GM10847 (cell line): ENCODE measurements around the gene ALG8.

Experiments used
- POLR2A ChIP-seq: IDR thresholded peaks from 2 replicates; pipeline ENCODE4 v1.6.1; 2011; ENCODE audit not compliant: insufficient read length; ENCODE audit errors: extremely low read depth

The ALG8 gene

DNA sequence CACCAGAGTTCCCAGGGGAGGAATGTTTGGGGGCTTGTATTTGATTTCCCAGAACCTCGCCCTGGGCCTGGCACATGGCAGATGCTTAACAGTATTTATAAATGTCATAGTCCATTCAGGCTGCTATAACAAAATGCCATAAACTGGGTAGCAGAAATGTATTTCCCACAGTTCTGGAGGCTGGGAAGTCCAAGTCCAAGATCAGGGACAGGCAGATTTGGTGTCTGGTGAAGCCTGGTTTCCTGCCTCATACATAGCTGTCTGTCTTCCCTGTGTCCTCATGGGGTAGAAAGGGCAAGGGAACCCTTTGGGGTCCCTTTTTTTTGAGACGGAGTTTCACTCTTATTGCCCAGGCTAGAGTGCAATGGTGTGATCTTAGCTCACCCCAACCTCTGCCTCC, 25.0 kb upstream of the ALG8 start:
- no peak for TF ChIP-seq POLR2A

DNA sequence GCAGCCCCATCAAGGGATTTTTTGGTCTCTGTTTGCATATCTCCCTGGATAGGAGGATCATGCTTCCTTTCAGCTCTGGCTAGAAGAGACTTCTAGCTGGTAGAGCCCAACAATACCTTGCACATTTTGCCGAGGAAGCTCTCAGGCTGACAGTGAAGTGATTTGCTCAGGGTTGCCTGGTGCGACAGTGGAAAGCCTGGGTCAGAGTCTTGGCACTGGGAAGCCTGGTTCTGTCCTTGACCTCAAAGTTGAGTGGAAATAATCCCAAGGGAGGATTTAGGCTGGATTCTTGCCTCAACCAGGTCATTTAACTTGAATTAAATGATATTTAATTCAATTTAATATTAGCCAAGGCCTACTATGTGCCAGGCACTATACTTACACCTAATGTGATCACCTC, 24.4 kb upstream of the ALG8 start:
- TF ChIP-seq POLR2A = no peak

GRCh38 chr11:78161962-78162371, 22.5 kb upstream of the ALG8 start:
- TF ChIP-seq POLR2A = no peak

DNA sequence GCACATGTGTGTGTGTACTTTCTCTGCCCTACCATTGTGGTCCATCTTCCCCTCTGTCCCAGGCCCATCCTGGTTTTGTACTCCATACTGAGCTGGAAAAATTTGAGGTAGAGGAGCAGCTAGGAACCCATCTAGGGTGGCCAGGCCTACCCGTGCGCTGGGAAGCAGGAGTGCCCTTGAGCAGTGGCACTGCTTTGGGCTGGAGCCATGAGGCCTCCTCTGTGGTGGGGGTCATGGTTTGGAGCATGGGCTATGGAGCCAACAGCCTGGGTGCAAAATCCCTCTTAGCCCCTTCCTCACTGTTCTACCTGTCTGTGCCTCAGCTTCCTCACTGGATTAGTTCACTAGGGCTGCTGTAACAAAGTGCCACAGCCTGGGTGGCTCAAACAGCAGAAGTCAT, 21.9 kb upstream of the ALG8 start:
- TF ChIP-seq POLR2A = no peak

- no peak for TF ChIP-seq POLR2A
Measured at GRCh38 chr11:78160557-78160956, 21.1 kb upstream of the ALG8 start.

- no peak for TF ChIP-seq POLR2A
Measured at GRCh38 chr11:78158987-78159652, 19.7 kb upstream of the ALG8 start.

DNA sequence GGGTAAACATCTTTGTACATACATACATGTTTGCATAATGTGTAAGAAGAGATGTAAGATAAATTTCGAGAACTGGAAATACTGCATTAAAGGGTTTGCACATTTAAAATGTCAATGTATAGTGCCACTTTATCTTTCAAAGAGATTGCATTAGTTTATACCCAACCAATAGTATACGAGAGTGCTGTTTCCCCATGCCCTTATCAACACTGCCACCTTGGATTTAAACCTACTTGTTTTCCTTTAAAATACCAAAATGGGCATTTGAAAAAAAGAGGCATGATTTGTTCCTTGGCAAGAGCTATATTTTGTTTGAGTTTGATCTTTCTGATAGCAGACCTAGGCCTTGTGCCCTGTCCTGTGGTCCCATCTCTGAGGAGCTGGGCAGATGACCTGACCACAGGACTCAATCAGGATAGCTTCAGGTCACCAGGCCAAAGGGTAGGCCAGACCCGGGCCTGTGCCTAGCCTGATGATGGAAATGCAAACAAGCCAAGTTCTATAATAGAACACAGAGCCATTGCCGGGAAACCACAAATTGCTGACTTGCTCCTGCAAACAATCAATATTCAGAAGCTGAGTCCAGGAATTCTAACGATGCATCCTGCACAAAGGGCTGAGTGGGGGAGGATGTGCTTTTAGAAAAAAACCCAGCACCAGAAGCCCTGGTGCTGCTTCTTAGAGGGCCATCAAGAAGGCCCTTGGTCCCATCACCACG, 16.9 kb upstream of the ALG8 start:
- TF ChIP-seq POLR2A = no peak

GRCh38 chr11:78151804-78152203, 12.4 kb upstream of the ALG8 start:
- no peak for TF ChIP-seq POLR2A

DNA sequence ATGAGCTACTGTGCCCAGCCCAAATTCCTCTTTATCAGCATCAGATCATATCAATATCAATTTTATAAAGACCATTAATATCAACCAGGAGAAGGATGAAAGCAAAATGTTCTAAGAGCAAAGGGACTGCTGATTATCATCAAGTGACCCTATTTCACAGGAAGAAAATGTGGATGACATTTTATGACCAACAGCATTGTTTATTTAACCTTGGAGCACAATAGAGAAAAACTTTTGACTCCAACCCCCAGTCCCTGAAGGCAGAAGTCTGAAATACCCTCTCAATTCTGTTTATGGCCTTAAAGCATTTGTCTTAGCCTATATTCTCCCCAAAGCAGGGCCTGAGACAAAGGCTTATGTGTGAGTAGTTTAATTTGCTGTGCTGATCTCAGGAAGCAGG, 11.3 kb upstream of the ALG8 start:
- no peak for TF ChIP-seq POLR2A

- TF ChIP-seq POLR2A = no peak
Measured at GRCh38 chr11:78150346-78150745, 10.9 kb upstream of the ALG8 start.

GRCh38 chr11:78149646-78150045, 10.2 kb upstream of the ALG8 start:
- no peak for TF ChIP-seq POLR2A

DNA sequence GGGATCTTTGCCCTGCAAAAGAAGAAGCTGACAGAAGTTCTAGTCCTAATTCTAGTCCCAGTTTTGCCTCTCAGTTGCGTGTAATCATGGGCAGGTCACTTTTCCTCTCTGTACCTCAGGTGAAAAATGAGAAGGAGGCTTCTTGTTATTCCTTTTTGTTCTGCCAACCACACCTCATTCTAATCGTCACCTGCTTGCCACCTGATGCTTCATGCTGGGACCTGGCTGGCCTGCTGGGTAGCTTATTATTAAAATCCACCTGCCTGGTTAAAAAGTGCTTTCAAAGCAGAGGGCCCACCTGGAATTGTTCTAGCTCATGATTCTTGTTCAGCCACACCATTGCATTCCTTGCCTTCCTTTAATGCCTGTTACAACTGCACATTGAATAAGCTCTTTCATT, 8.4 kb upstream of the ALG8 start:
- TF ChIP-seq POLR2A = no peak

GRCh38 chr11:78145511-78146025, 6.1 kb upstream of the ALG8 start:
- TF ChIP-seq POLR2A = no peak

DNA sequence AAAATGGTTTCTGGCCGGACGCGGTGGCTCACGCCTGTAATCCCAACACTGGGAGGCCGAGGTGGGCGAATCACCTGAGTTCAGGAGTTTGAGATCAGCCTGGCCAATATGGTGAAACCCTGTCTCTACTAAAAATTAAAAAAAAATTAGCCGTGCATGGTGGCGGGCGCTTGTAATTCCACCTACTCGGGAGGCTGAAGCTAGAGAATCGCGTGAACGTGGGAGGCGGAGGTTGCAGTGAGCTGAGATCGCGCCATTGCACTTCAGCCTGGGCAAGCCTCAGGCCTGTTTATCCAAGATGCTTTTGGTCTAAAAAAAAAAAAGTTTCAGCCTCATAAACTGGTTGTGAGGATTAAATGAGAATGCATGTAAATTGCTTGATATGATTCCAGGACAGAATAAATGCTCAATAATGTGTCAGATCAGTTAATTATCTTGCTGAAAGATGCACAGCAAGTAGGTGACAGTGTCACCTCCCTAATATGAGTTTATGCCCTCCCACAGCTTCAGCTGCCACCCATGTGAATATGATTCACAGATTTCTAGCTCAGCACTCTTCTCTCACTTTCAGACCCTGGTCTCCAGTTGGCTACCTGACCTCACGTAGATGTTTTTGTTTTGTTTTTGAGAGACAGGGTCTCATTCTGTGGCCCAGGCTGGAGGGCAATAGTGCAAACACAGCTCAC, 1.1 kb upstream of the ALG8 start:
- no peak for TF ChIP-seq POLR2A

DNA sequence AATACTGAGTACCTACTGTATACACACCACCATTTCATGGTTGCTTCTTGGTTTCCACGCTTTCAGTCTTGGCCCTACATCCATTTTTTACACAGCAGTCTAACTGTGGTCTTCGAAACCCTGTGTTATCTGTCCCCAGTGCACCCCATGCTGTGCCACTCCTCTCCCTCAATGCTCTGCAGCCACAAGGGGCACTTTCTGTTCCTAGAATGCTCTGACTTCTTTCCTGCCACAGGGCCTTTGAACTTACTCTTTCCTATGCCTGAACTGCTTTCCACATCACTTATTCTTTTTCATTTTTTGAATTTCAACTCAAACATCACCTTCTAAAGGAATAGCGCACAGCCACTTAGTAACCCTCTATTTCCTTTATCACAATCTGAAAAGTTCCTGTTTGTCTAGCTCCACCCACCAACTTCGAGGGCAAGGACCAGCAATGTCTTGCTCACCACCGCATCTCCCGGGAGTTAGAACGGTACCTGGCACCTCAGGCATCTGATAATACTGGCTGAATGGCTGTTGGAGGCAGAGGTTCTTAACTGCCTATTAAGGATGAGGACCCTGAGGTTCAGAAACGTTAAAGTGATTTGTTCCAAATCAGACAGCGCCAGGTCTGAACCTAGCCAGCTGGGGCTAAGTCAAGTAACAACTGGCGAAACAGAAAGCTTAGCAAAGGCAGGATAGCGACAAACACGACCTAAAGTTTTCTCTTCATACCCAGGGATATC, 568 bp downstream of the ALG8 start:
- TF ChIP-seq POLR2A = no peak
